Tibial nerve (tissue), 4 donors: ENCODE results near the gene PTPDC1. TPM values are rescaled to one million over a fixed set of nuclear protein-coding genes. Genes with fewer than 3 reads are reported as not detected.
"Not testable (repeated sequence)": the region's sequence is repeated elsewhere in the genome, so short reads cannot be mapped to it uniquely, and the experiment has no call there.

ENCODE experiments used
- DNase-seq, 2 donors: peaks; one replicate each; pipeline ENCODE4 v3.0.0-alpha.2; 2019; ENCODE audit warnings: low spot score in 2 of 2
- H3K27ac ChIP-seq, 4 donors: fragments of 200-600 bp; sonication (generic) in 3 of 4; one replicate each; pipeline ENCODE4 v1.5.1; 2017 to 2019; ENCODE audit warnings: mild to moderate bottlenecking in 1 of 4
- H3K27me3 ChIP-seq, 2 donors: fragments of 200-600 bp; sonication (generic) in 1 of 2; one replicate each; pipeline versions ENCODE4 v1.5.1 to v1.6.0; 2017 to 2019
- H3K36me3 ChIP-seq, 3 donors: fragments of 200-600 bp; sonication (generic); one replicate each; pipeline ENCODE4 v1.5.1; 2018 to 2019
- H3K4me1 ChIP-seq, 4 donors: fragments of 200-600 bp; sonication (generic) in 3 of 4; one replicate each; pipeline ENCODE4 v1.5.1; 2017 to 2019
- H3K4me3 ChIP-seq, 4 donors: fragments of 200-600 bp; sonication (generic) in 3 of 4; one replicate each; pipeline ENCODE4 v1.5.1; 2017 to 2019; ENCODE audit warnings: mild to moderate bottlenecking in 1 of 4, moderate library complexity in 1 of 4
- H3K9me3 ChIP-seq, 4 donors: fragments of 200-600 bp; sonication (generic) in 3 of 4; one replicate each; pipeline ENCODE4 v1.5.1; 2017 to 2019
- CTCF ChIP-seq, 5 experiments: fragments of 200-600 bp in 3 of 5; fragments of 450-650 bp in 2 of 5; sonication (generic) in 3 of 5; IDR thresholded peaks; one replicate each; pipeline ENCODE4 v1.5.1; 2016 to 2019; ENCODE audit warnings: antibody characterized with exemption in 5 of 5, mild to moderate bottlenecking in 3 of 5, moderate library complexity in 2 of 5
- EP300 ChIP-seq, 2 donors: sonication (generic); formaldehyde crosslinking; IDR thresholded peaks; one replicate each; pipeline ENCODE4 v1.6.1; 2017; ENCODE audit warnings: antibody characterized with exemption in 2 of 2, mild to moderate bottlenecking in 1 of 2
- POLR2A ChIP-seq, 2 donors: fragments of 450-650 bp; IDR thresholded peaks; one replicate each; pipeline ENCODE4 v1.6.1; 2017; ENCODE audit warnings: antibody characterized with exemption in 2 of 2, mild to moderate bottlenecking in 2 of 2, moderate library complexity in 2 of 2
- WGBS, 2 donors: methylation state at CpG; one replicate each; pipeline ENCODE4 v1.1.5; 2018; 5-methylcytosine and 5-hydroxymethylcytosine counted together
- total RNA-seq, 4 donors: library from RNA; depleted of rRNA; stranded (reverse); fragments of >200 nt; gene quantifications; one replicate each; pipeline ENCODE4 v1.1.0, GENCODE V29; 2016

The PTPDC1 gene
- total RNA-seq, 4 donors from 2014 or later, result 43.8 to 80.2 (median 65.3) TPM

DNA sequence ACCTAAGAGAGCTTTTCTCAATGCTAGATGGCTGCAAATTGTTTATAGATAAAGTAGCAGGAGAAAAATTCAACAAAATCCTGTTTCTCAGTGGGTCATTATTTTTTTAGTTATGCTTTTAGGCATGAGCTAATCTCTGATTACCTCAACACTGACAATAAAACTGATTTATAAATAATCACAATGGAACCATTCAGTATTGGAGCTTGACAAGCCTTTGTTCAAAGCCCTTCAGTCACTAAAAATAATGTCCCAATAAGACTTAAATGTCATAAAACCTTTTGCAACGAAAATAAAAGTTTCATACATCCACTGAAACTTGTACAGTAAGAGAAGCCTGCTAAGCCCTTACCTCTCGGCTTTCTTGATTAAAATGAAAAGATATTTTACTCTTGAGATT is 27.2 kb downstream of the PTPDC1 start:
- DNase-seq, result no peak
- peaks cover 0 to 38% (median 6%) of the 10 kb centered on the region in 4 donors for H3K4me1 ChIP-seq
- H3K4me3 ChIP-seq, result no peak overlapping the region
- TF ChIP-seq EP300 (IDR thresholded peaks at IDR 0.05) (no peak), CTCF (IDR thresholded peaks at IDR 0.05) (no peak), POLR2A (IDR thresholded peaks at IDR 0.05) (no peak)
- no peaks in the 10 kb centered on the region for H3K27me3 ChIP-seq
- no peaks in the 10 kb centered on the region for H3K9me3 ChIP-seq
- H3K36me3 ChIP-seq, result peaks cover 0 to 2% (median 0%) of the 10 kb centered on the region in 3 donors
- peak overlapping the region in 2 of 4 donors; percentile 55 to 84 for H3K27ac ChIP-seq
- 34 to 42% methylated on average over 2 of the region's 2 CpGs for WGBS, 2 donors

- H3K36me3 ChIP-seq, result no peaks in the 10 kb centered on the region
- DNase-seq, result no peak
- no peak overlapping the region for H3K4me3 ChIP-seq
- no peak for TF ChIP-seq CTCF (IDR thresholded peaks at IDR 0.05)
- TF ChIP-seq EP300 (IDR thresholded peaks at IDR 0.05), result no peak
- TF ChIP-seq POLR2A (IDR thresholded peaks at IDR 0.05), result no peak
- 79 to 84% methylated on average over 8 of the region's 8 CpGs for WGBS, 2 donors
- peaks cover 0 to 31% (median 4%) of the 10 kb centered on the region in 4 donors for H3K4me1 ChIP-seq
- H3K9me3 ChIP-seq, result no peaks in the 10 kb centered on the region
- H3K27ac ChIP-seq, result peak overlapping the region in 1 of 4 donors; percentile 84
- no peaks in the 10 kb centered on the region for H3K27me3 ChIP-seq
These were observed 28.6 kb downstream of the PTPDC1 start for GRCh38 chr9:94112716-94113465.

DNA sequence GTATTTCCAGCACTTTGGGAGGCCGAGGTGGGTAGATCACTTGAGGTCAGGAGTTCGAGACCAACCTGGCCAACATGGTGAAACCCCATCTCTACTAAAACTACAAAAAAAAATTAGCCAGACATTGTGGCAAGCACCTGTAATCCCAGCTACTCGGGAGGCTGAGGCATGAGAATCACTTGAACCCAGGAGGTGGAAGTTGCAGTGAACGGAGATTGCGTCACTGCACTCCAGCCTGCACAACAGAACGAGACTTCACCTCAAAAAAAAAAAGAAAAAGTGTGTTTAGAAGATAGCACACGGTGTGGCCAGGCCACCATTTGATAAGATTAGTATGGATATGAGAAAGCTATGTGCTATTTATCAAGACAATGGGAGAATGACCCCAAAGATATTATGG is 35.8 kb downstream of the PTPDC1 start:
- peaks cover 0 to 50% (median 0%) of the 10 kb centered on the region in 3 donors for H3K36me3 ChIP-seq
- not testable (repeated sequence) for H3K4me1 ChIP-seq, H3K9me3 ChIP-seq, DNase-seq, H3K27me3 ChIP-seq, H3K27ac ChIP-seq, H3K4me3 ChIP-seq
- WGBS, 2 donors, result 89 to 93% methylated on average over 7 of the region's 7 CpGs

- Histone ChIP-seq H3K27ac (no peak overlapping the region), H3K9me3 (peaks cover 0 to 16% (median 0%) of the 10 kb centered on the region in 4 donors), H3K36me3 (peaks cover 0 to 57% (median 0%) of the 10 kb centered on the region in 3 donors), H3K4me3 (no peak overlapping the region), H3K27me3 (no peaks in the 10 kb centered on the region), H3K4me1 (no peaks in the 10 kb centered on the region)
- TF ChIP-seq POLR2A (IDR thresholded peaks at IDR 0.05) (no peak), EP300 (IDR thresholded peaks at IDR 0.05) (no peak), CTCF (IDR thresholded peaks at IDR 0.05) (no peak)
- 93 to 95% methylated on average over 5 of the region's 5 CpGs for WGBS, 2 donors
- no peak for DNase-seq
These were observed 36.7 kb downstream of the PTPDC1 start for GRCh38 chr9:94120854-94121376.

DNA sequence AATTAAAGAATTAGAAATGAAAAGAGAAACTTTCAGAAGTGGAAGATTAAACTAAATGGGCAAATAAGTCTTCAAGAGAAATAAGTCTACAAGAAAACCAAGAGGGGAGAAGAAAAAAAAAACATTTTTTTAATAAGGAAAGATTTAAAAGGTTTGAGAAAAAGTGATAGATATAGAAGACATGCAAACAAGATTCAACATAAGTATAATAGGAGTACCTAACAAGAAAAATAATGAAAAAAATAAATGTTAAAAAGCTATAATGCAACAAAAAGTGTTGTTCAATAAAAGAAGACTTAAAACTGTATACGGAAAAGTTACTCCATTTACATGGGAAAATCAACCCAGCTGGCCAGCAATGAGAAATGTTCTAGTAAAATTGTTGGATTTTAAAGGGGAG is 42.6 kb downstream of the PTPDC1 start:
- TF ChIP-seq CTCF (IDR thresholded peaks at IDR 0.05), result no peak
- TF ChIP-seq EP300 (IDR thresholded peaks at IDR 0.05), result no peak
- TF ChIP-seq POLR2A (IDR thresholded peaks at IDR 0.05), result no peak
- Histone ChIP-seq H3K36me3 (peaks cover 0 to 37% (median 0%) of the 10 kb centered on the region in 3 donors), H3K9me3 (peaks cover 0 to 46% (median 4%) of the 10 kb centered on the region in 4 donors), H3K27ac (no peak overlapping the region), H3K4me3 (no peak overlapping the region), H3K27me3 (no peaks in the 10 kb centered on the region), H3K4me1 (no peaks in the 10 kb centered on the region)
- DNase-seq, result no peak
- 94 to 98% methylated on average over 1 of the region's 1 CpG for WGBS, 2 donors
